H1 (cell line): Measurements from ENCODE around the gene KLHL9. TPM values are rescaled to one million over a fixed set of nuclear protein-coding genes. Genes with fewer than 3 reads are reported as not detected.
"Not testable (repeated sequence)": the region's sequence is repeated elsewhere in the genome, so short reads cannot be mapped to it uniquely, and the experiment has no call there.

Experiments used
- CTCF ChIA-PET: fragments of 300-600 bp; sonication (Branson Sonifier 250); formaldehyde crosslinking; loops from one replicate; lab custom pipeline; 2021; ENCODE audit not compliant: partially characterized antibody; lab: Charles Lee
- POLR2A ChIA-PET: fragments of 300-600 bp; sonication (Branson Sonifier 250); formaldehyde crosslinking; loops from one replicate; lab custom pipeline; 2021; ENCODE audit warnings: inconsistent platforms; ENCODE audit not compliant: partially characterized antibody; lab: Charles Lee
- DNase-seq, 2 experiments: peaks; one replicate each; pipeline versions ENCODE4 v3.0.0 to v3.0.0-alpha.2; 2010 to 2022; ENCODE audit warnings: low spot score in 2 of 2, low read depth in 1 of 2, mixed read lengths in 1 of 2
- FAIRE-seq: peaks from 2 replicates; lab custom pipeline; 2011; peaks lifted over from hg19 to GRCh38; lab: Jason Lieb, UNC
- H2AFZ ChIP-seq: 2 replicates; pipeline ENCODE4 v1.8.1; 2012; ENCODE audit warnings: low read length, inconsistent platforms
- H2AK5ac ChIP-seq: 2 replicates; pipeline ENCODE4 v1.6.1; 2013; ENCODE audit warnings: low read depth, low read length
- H2BK120ac ChIP-seq: replicated peaks from 2 replicates; pipeline ENCODE3; 2013; ENCODE audit warnings: low read depth, low read length, inconsistent platforms
- H2BK12ac ChIP-seq: 2 replicates; pipeline ENCODE4 v1.6.1; 2013; ENCODE audit warnings: low read depth, low read length
- H2BK15ac ChIP-seq: 2 replicates; pipeline ENCODE4 v1.6.1; 2013; ENCODE audit warnings: low read length
- H2BK20ac ChIP-seq: 2 replicates; pipeline ENCODE4 v1.6.1; 2013; ENCODE audit warnings: low read length
- H2BK5ac ChIP-seq: 2 replicates; pipeline ENCODE4 v1.6.1; 2013; ENCODE audit warnings: low read depth, low read length
- H3K14ac ChIP-seq: 2 replicates; pipeline ENCODE4 v1.6.1; 2013; ENCODE audit warnings: inconsistent platforms; ENCODE audit not compliant: insufficient read length
- H3K18ac ChIP-seq: 2 replicates; pipeline ENCODE4 v1.6.1; 2013; ENCODE audit warnings: low read length; ENCODE audit errors: extremely low read depth
- H3K23ac ChIP-seq: 2 replicates; pipeline ENCODE4 v1.6.1; 2013; ENCODE audit warnings: inconsistent platforms; ENCODE audit not compliant: insufficient read length
- H3K23me2 ChIP-seq: 2 replicates; pipeline ENCODE4 v1.6.1; 2013; ENCODE audit warnings: low read depth, low read length
- H3K27ac ChIP-seq: 2 replicates; pipeline ENCODE4 v1.6.1; 2011; ENCODE audit warnings: low read depth, low read length, inconsistent platforms
- H3K27me3 ChIP-seq, 4 experiments: replicated peaks in 1 of 4; 1 replicate in 1 of 4; 2 replicates in 3 of 4; pipeline versions ENCODE4 v1.6.1 to v1.8.1; 2011 to 2013; ENCODE audit warnings: low read length in 3 of 4, mild to moderate bottlenecking in 3 of 4, inconsistent platforms in 2 of 4, mixed read lengths in 2 of 4, moderate library complexity in 1 of 4; ENCODE audit not compliant: control insufficient read depth in 3 of 4, insufficient read depth in 3 of 4; ENCODE audit errors: extremely low read depth in 1 of 4
- H3K36me3 ChIP-seq, 4 experiments: 2 replicates each; pipeline versions ENCODE4 v1.6.1 to v1.8.1; 2011 to 2013; ENCODE audit warnings: mild to moderate bottlenecking in 4 of 4, low read length in 3 of 4, moderate library complexity in 2 of 4, control low read depth in 1 of 4, inconsistent platforms in 1 of 4; ENCODE audit not compliant: insufficient read depth in 4 of 4, control insufficient read depth in 2 of 4
- H3K4ac ChIP-seq: replicated peaks from 2 replicates; pipeline ENCODE3; 2013; ENCODE audit warnings: low read length, low read depth, mixed read lengths, inconsistent platforms; ENCODE audit not compliant: insufficient read length
- H3K4me1 ChIP-seq, 4 experiments: replicated peaks in 1 of 4; 1 replicate in 1 of 4; 2 replicates in 3 of 4; pipeline versions ENCODE4 v1.6.1 to v1.8.1; 2011 to 2013; ENCODE audit warnings: low read length in 3 of 4, inconsistent platforms in 2 of 4, mixed read lengths in 1 of 4; ENCODE audit not compliant: insufficient read depth in 4 of 4, control insufficient read depth in 3 of 4
- H3K4me2 ChIP-seq, 2 experiments: 2 replicates each; pipeline versions ENCODE4 v1.6.1 to v1.8.1; 2011 to 2013; ENCODE audit warnings: low read depth in 2 of 2, low read length in 2 of 2, control low read depth in 1 of 2, inconsistent platforms in 1 of 2, mild to moderate bottlenecking in 1 of 2; ENCODE audit not compliant: insufficient read depth in 1 of 2
- H3K4me3 ChIP-seq, 4 experiments: fragments of 200-600, 300-600 bp in 1 of 4; sonication (generic), shearing (Covaris generic), sonication (Bioruptor Twin) in 1 of 4; 2 replicates each; pipeline versions ENCODE4 v1.5.1 to v1.8.1; 2011 to 2016; ENCODE audit warnings: low read length in 4 of 4, low read depth in 3 of 4, control low read depth in 2 of 4, inconsistent platforms in 2 of 4, mild to moderate bottlenecking in 2 of 4, mixed read lengths in 1 of 4, moderate library complexity in 1 of 4; ENCODE audit not compliant: insufficient read depth in 2 of 4; ENCODE audit errors: extremely low read depth in 1 of 4
- H3K56ac ChIP-seq: replicated peaks from 2 replicates; pipeline ENCODE3; 2013; ENCODE audit warnings: low read depth, mild to moderate bottlenecking, mixed read lengths, low read length, inconsistent platforms; ENCODE audit not compliant: insufficient read length
- H3K79me1 ChIP-seq: 2 replicates; pipeline ENCODE4 v1.6.1; 2013; ENCODE audit warnings: low read depth, low read length, control low read depth
- H3K79me2 ChIP-seq, 2 experiments: 2 replicates each; pipeline versions ENCODE4 v1.6.1 to v1.8.1; 2012 to 2013; ENCODE audit warnings: low read length in 2 of 2, mild to moderate bottlenecking in 2 of 2, inconsistent platforms in 1 of 2; ENCODE audit not compliant: insufficient read depth in 2 of 2, control insufficient read depth in 1 of 2
- H3K9ac ChIP-seq, 4 experiments: replicated peaks in 1 of 4; 1 replicate in 1 of 4; 2 replicates in 3 of 4; pipeline versions ENCODE4 v1.6.1 to v1.8.1; 2011 to 2013; ENCODE audit warnings: low read depth in 3 of 4, low read length in 3 of 4, control low read depth in 2 of 4, mild to moderate bottlenecking in 2 of 4, moderate library complexity in 2 of 4, inconsistent platforms in 1 of 4; ENCODE audit errors: extremely low read depth in 1 of 4
- H3K9me3 ChIP-seq, 2 experiments: 2 replicates each; pipeline versions ENCODE4 v1.6.1 to v1.8.1; 2012 to 2013; ENCODE audit warnings: mild to moderate bottlenecking in 2 of 2, moderate library complexity in 2 of 2, control low read depth in 1 of 2, inconsistent platforms in 1 of 2, low read depth in 1 of 2, low read length in 1 of 2, mixed read lengths in 1 of 2; ENCODE audit not compliant: insufficient read depth in 2 of 2
- H4K20me1 ChIP-seq, 2 experiments: replicated peaks in 1 of 2; 2 replicates each; pipeline versions ENCODE3 to v1.8.1; 2011 to 2013; ENCODE audit warnings: inconsistent platforms in 2 of 2, low read length in 2 of 2, mild to moderate bottlenecking in 1 of 2; ENCODE audit not compliant: insufficient read depth in 2 of 2, control insufficient read depth in 1 of 2
- H4K5ac ChIP-seq: 2 replicates; pipeline ENCODE4 v1.6.1; 2013; ENCODE audit warnings: low read length, low read depth, mixed read lengths, inconsistent platforms; ENCODE audit not compliant: insufficient read length
- H4K8ac ChIP-seq: 2 replicates; pipeline ENCODE4 v1.8.0; 2013; ENCODE audit warnings: mild to moderate bottlenecking, moderate library complexity, low read length, inconsistent platforms; ENCODE audit not compliant: insufficient read depth; ENCODE audit errors: extremely low read depth
- H4K91ac ChIP-seq: replicated peaks from 2 replicates; pipeline ENCODE3; 2013; ENCODE audit warnings: low read length, mixed read lengths, inconsistent platforms; ENCODE audit not compliant: insufficient read length
- WGBS, 2 experiments: shearing (Covaris generic) in 1 of 2; methylation state at CpG; one replicate each; pipeline versions ENCODE4 v1.1.6 to v1.1.7; 2013 to 2015; ENCODE audit warnings: low lambda C conversion rate in 2 of 2, mixed read lengths in 2 of 2, inconsistent platforms in 1 of 2, low coverage in 1 of 2, missing lambda C conversion rate in 1 of 2; ENCODE audit not compliant: insufficient replicate concordance in 2 of 2, insufficient coverage in 1 of 2, insufficient read length in 1 of 2; ENCODE audit errors: extremely low coverage in 1 of 2, missing lambda C conversion rate in 1 of 2; 5-methylcytosine and 5-hydroxymethylcytosine counted together
- polyA plus RNA-seq, 7 experiments: library from polyadenylated mRNA; depleted of rRNA in 3 of 7; stranded (reverse) in 5 of 7; unstranded in 2 of 7; fragments of >200 nt in 5 of 7; fragments of 200-250 nt in 2 of 7; gene quantifications; 1 replicate in 5 of 7; 2 replicates in 1 of 7; 4 replicates in 1 of 7; pipeline versions ENCODE4 v1.2.1 to v1.2.3, GENCODE V29; 2011 to 2013; ENCODE audit warnings: missing spikeins in 2 of 7, mixed read lengths in 2 of 7
- total RNA-seq: library from RNA; stranded (reverse); fragmentation: NEBNext Ultra II Directional; extraction: Animal tissue kit (Norgen Biotek cat#: 25700); gene quantifications from 2 replicates; pipeline ENCODE4 v1.2.1, GENCODE V29; 2021

The KLHL9 gene
- total and polyA plus RNA-seq, 2 of the 8 experiments (the other 6 are each of a cell fraction or from before 2014, with no cell fraction given) = 4.9 to 15.7 TPM

- H3K9ac ChIP-seq, POLR2A ChIA-PET, H3K14ac ChIP-seq, H4K8ac ChIP-seq, H3K56ac ChIP-seq, H3K36me3 ChIP-seq, H3K4me2 ChIP-seq, H3K23ac ChIP-seq, H3K9me3 ChIP-seq, H2BK120ac ChIP-seq, H2BK12ac ChIP-seq, H3K4me1 ChIP-seq, H2BK15ac ChIP-seq, H2BK5ac ChIP-seq, DNase-seq, H3K79me2 ChIP-seq, H3K27me3 ChIP-seq, FAIRE-seq, H4K5ac ChIP-seq, H3K23me2 ChIP-seq, H3K4ac ChIP-seq, H3K79me1 ChIP-seq, H4K20me1 ChIP-seq, H4K91ac ChIP-seq, H3K27ac ChIP-seq, H3K18ac ChIP-seq, H2AFZ ChIP-seq, H2BK20ac ChIP-seq, H2AK5ac ChIP-seq, H3K4me3 ChIP-seq: not testable (repeated sequence)
- WGBS, 2 experiments = 86% methylated on average over 4 of the region's 4 CpGs; no CpG with 5 or more reads in 1 of the 2 experiments
- CTCF ChIA-PET = interaction anchor here (1.3 to 2.3 kb wide), 2 partner anchors 45 to 54 kb away, joined by 4 to 6 read pairs; no protein-coding TSS in a partner anchor
Observed at GRCh38 chr9:21371467-21371866, 36.3 kb upstream of the KLHL9 start.
